DOHH2 (cell line): ENCODE results near the gene USP13.

Source experiments
- H3F3A ChIP-seq: fragments of 200-600 bp; sonication (generic), shearing (Covaris generic); 2 replicates; pipeline ENCODE4 v1.6.0; 2016; ENCODE audit warnings: antibody characterized with exemption, mild to moderate bottlenecking; ENCODE audit not compliant: control insufficient read depth, insufficient read depth
- H3K27ac ChIP-seq: fragments of 200-600 bp; sonication (generic); 2 replicates; pipeline ENCODE4 v1.5.1; 2014; ENCODE audit warnings: low read depth, mild to moderate bottlenecking, low read length, moderate library complexity
- H3K27me3 ChIP-seq: fragments of 200-600 bp; sonication (generic); 2 replicates; pipeline ENCODE4 v1.6.1; 2014; ENCODE audit warnings: mild to moderate bottlenecking, low read length, mixed read lengths; ENCODE audit not compliant: control insufficient read depth
- H3K36me3 ChIP-seq: fragments of 200-600 bp; sonication (generic); 2 replicates; pipeline ENCODE4 v1.6.1; 2014; ENCODE audit warnings: mild to moderate bottlenecking, low read length, moderate library complexity, mixed read lengths; ENCODE audit not compliant: control insufficient read depth
- H3K4me1 ChIP-seq: fragments of 200-600 bp; sonication (generic); 2 replicates; pipeline ENCODE4 v1.6.1; 2014; ENCODE audit warnings: mild to moderate bottlenecking, low read length, mixed read lengths; ENCODE audit not compliant: control insufficient read depth
- H3K4me2 ChIP-seq: fragments of 200-600 bp; sonication (generic); 2 replicates; pipeline ENCODE4 v1.6.0; 2014; ENCODE audit warnings: mild to moderate bottlenecking, low read length, moderate library complexity
- H3K4me3 ChIP-seq: fragments of 200-600 bp; sonication (generic); 2 replicates; pipeline ENCODE4 v1.5.1; 2014; ENCODE audit warnings: mild to moderate bottlenecking, low read length, mixed read lengths
- H3K79me2 ChIP-seq: fragments of 200-600 bp; sonication (generic); 2 replicates; pipeline ENCODE4 v1.6.1; 2014; ENCODE audit warnings: mild to moderate bottlenecking, low read length, mixed read lengths; ENCODE audit not compliant: control insufficient read depth
- H3K9me2 ChIP-seq: fragments of 200-600 bp; sonication (generic); replicated peaks from 2 replicates; pipeline ENCODE4 v1.6.1; 2014; ENCODE audit warnings: mild to moderate bottlenecking, low read length, mixed read lengths; ENCODE audit not compliant: control insufficient read depth
- H3K9me3 ChIP-seq: fragments of 200-600 bp; sonication (generic); 2 replicates; pipeline ENCODE4 v1.6.1; 2014; ENCODE audit warnings: antibody characterized with exemption, low read length, mixed read lengths; ENCODE audit not compliant: control insufficient read depth, insufficient read depth
- H4K20me1 ChIP-seq: fragments of 200-600 bp; sonication (generic); 2 replicates; pipeline ENCODE4 v1.6.0; 2014; ENCODE audit warnings: low read depth, mild to moderate bottlenecking, antibody characterized with exemption, low read length, moderate library complexity; ENCODE audit not compliant: control insufficient read depth, insufficient read depth
- CTCF ChIP-seq: fragments of 200-600 bp; sonication (generic); IDR thresholded peaks from one replicate; pipeline ENCODE4 v1.5.1; 2014; ENCODE audit warnings: antibody characterized with exemption, mild to moderate bottlenecking, low read depth, low read length; ENCODE audit not compliant: poor library complexity, severe bottlenecking
- EZH2phosphoT487 ChIP-seq: fragments of 200-600 bp; sonication (generic); IDR thresholded peaks from 2 replicates; pipeline ENCODE4 v1.6.1; 2017; ENCODE audit warnings: borderline replicate concordance, mild to moderate bottlenecking, antibody characterized with exemption, low read length, moderate library complexity, mixed read lengths

Gene USP13

GRCh38 chr3:179807588-179807987 is 154.7 kb downstream of the USP13 start:
- Histone ChIP-seq H3K36me3 (no peaks in the 10 kb centered on the region), H3K27me3 (peaks cover 7% of the 10 kb centered on the region), H3K4me1 (peaks cover 8% of the 10 kb centered on the region), H3K4me2 (no peak overlapping the region), H3F3A (peaks cover 3% of the 10 kb centered on the region; the same call in 1 of the 2 replicates), H3K79me2 (no peaks in the 10 kb centered on the region), H4K20me1 (no peaks in the 10 kb centered on the region), H3K4me3 (no peak overlapping the region), H3K9me2 (no peaks in the 10 kb centered on the region), H3K9me3 (no peaks in the 10 kb centered on the region), H3K27ac (no peak overlapping the region)
- TF ChIP-seq EZH2phosphoT487: no peak
- no peak for TF ChIP-seq CTCF

- Histone ChIP-seq H3K9me3 (no peaks in the 10 kb centered on the region), H3F3A (peaks cover 3% of the 10 kb centered on the region; the same call in 1 of the 2 replicates), H3K79me2 (no peaks in the 10 kb centered on the region), H4K20me1 (no peaks in the 10 kb centered on the region), H3K27ac (no peak overlapping the region), H3K4me1 (peaks cover 8% of the 10 kb centered on the region), H3K36me3 (no peaks in the 10 kb centered on the region), H3K4me3 (no peak overlapping the region), H3K27me3 (no peaks in the 10 kb centered on the region), H3K9me2 (no peaks in the 10 kb centered on the region), H3K4me2 (no peak overlapping the region)
- no peak for TF ChIP-seq CTCF
- TF ChIP-seq EZH2phosphoT487: no peak
Measured at GRCh38 chr3:179809639-179810038, 156.8 kb downstream of the USP13 start.

GRCh38 chr3:179811321-179812095 is 158.7 kb downstream of the USP13 start:
- Histone ChIP-seq H3K4me3 (no peak overlapping the region), H3K79me2 (no peaks in the 10 kb centered on the region)
- peak; percentile 94 for TF ChIP-seq CTCF
- no peak; the same call in 1 of the 2 replicates for TF ChIP-seq EZH2phosphoT487

More at GRCh38 chr3:179811321-179812095, 158.7 kb downstream of the USP13 start:
- H3F3A ChIP-seq: peaks cover 3% of the 10 kb centered on the region; the same call in 1 of the 2 replicates
- no peaks in the 10 kb centered on the region for H3K27me3 ChIP-seq
- no peaks in the 10 kb centered on the region for H4K20me1 ChIP-seq
- no peaks in the 10 kb centered on the region for H3K36me3 ChIP-seq
- H3K4me1 ChIP-seq: peaks cover 8% of the 10 kb centered on the region
- no peaks in the 10 kb centered on the region for H3K9me2 ChIP-seq
- no peak overlapping the region for H3K27ac ChIP-seq
- H3K9me3 ChIP-seq: no peaks in the 10 kb centered on the region
- peak overlapping the region; percentile 39 for H3K4me2 ChIP-seq
